ENCODE measurements around the gene CLCNKA. TPM values are rescaled to one million over a fixed set of nuclear protein-coding genes. Genes with fewer than 3 reads are reported as not detected.

The CLCNKA gene
- total RNA-seq, 2 experiments from 2014 or later: not detected

GRCh38 chr1:16066245-16066644 is 44.4 kb downstream of the CLCNKA start:
- ChIA-PET CTCF (interaction anchor here (1.0 to 1.2 kb wide), 2 partner anchors 13 to 112 kb away, joined by 3 to 9 read pairs; no protein-coding TSS in a partner anchor), POLR2A (no interaction called here)
- Mint-ChIP-seq H3K27me3 (peaks cover 6% of the 10 kb centered on the region), H3K4me1 (peaks cover 52% of the 10 kb centered on the region), H3K9me3 (no peaks in the 10 kb centered on the region), H3K27ac (no peak overlapping the region), H3K4me3 (no peak overlapping the region), H3K36me3 (ENCODE audit: low read depth) (no peaks in the 10 kb centered on the region)
- no peak for DNase-seq

DNA sequence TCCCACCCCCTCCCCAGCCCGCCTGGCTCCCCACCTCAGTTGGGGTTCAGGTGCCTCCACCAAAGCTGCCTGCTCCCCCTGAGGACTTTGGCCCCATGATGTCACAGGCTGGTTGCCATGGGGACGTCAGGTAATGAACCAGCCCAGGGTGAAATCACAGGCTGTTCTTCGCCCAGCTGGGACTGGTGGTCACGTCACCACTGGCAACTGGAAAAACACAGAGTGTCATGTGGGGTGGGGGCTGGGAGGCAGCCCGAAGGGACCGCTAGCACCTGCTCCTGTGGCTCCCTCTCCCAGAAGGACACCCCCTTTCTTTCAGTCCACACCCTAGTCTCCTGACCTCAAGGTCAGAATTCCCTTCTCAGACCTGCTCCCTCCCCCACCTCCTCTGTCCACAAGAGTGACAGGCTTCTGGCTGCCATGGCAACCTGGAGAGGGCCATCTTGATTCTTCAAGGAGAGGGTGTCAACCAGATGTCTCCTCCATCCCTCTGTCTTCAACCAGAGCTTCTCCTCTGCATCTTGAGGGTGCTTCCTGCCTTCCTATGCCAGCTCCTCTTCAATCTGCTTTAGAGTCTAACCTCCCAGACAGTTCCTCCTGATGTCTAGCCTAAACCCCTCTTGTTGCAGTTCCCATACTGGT is 45.4 kb downstream of the CLCNKA start:
- POLR2A ChIA-PET: no interaction called here

GRCh38 chr1:16067933-16068332 is 46.1 kb downstream of the CLCNKA start:
- ChIA-PET POLR2A (no interaction called here), CTCF (interaction anchor here (1.0 to 1.3 kb wide), 3 partner anchors 11 to 276 kb away, joined by 3 to 6 read pairs (median 3); no protein-coding TSS in a partner anchor)
- peaks cover 53% of the 10 kb centered on the region for H3K4me1 Mint-ChIP-seq
- no peak overlapping the region for H3K27ac Mint-ChIP-seq
- no peaks in the 10 kb centered on the region for H3K36me3 Mint-ChIP-seq (ENCODE audit: low read depth)
- H3K9me3 Mint-ChIP-seq: no peaks in the 10 kb centered on the region
- no peak for DNase-seq
- no peak overlapping the region for H3K4me3 Mint-ChIP-seq
- peaks cover 21% of the 10 kb centered on the region for H3K27me3 Mint-ChIP-seq

More for the DNA sequence above, 45.4 kb downstream of the CLCNKA start:
- DNase-seq: no peak
- no peaks in the 10 kb centered on the region for H3K9me3 Mint-ChIP-seq
- H3K4me1 Mint-ChIP-seq: peaks cover 53% of the 10 kb centered on the region
- no peak overlapping the region for H3K4me3 Mint-ChIP-seq
- H3K36me3 Mint-ChIP-seq (ENCODE audit: low read depth): no peaks in the 10 kb centered on the region
- peaks cover 14% of the 10 kb centered on the region for H3K27me3 Mint-ChIP-seq
- CTCF ChIA-PET: interaction anchor here (0.6 to 1.3 kb wide), 5 partner anchors 11 to 123 kb away, joined by 3 to 9 read pairs (median 3); no protein-coding TSS in a partner anchor
- H3K27ac Mint-ChIP-seq: no peak overlapping the region

DNA sequence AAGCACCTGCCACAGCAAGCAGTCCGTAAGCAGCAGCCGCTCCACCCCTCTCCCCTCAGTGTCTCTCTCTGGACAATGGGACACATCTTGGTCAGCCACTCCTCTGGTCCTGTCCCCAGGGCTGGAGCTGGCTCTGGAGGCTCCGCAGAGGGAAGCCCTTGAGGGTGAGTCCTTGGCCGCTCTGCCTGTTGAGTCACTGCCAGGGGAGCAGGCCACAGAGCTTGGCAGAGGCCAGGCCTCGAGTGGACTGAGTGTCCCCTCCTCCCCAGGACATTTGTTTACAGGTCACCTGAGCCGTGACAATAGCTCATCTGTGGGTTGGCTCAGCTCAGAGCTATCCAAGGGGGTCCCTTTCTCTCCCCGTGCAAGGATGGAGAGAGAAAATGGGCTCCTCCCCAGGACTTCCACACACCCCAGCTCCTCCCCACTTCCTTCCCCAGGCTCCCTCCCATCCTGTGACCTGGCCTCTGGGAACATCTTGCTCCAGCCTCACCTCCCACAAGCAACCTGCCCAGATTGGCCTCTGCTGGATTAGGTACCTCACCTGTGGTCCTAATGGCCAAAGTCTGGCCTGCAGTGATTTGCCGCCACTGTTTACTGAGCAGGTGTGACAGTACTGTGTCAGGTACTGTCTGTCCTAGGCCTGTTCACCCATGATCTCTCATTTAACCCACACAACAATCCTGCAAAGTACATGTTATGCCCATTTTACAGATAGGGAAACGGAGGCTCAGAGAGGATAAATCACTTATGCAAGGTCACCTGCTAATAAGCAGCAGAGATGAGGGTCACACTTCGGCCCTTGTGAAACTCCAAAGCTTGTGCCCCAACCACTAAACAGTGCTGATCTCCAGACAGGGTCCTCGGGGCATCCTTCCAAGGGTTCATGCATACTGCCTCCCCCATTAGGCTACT is 46.8 kb downstream of the CLCNKA start:
- no peak for DNase-seq
- Mint-ChIP-seq H3K4me1 (peaks cover 48% of the 10 kb centered on the region), H3K9me3 (no peaks in the 10 kb centered on the region), H3K36me3 (ENCODE audit: low read depth) (no peaks in the 10 kb centered on the region), H3K27ac (no peak overlapping the region), H3K27me3 (peaks cover 21% of the 10 kb centered on the region), H3K4me3 (no peak overlapping the region)
- POLR2A ChIA-PET: no interaction called here
- CTCF ChIA-PET: interaction anchor here (1.1 to 2.6 kb wide), 6 partner anchors 10 to 276 kb away, joined by 3 to 10 read pairs (median 3); partner anchors contain the start of gene CPLANE2

DNA sequence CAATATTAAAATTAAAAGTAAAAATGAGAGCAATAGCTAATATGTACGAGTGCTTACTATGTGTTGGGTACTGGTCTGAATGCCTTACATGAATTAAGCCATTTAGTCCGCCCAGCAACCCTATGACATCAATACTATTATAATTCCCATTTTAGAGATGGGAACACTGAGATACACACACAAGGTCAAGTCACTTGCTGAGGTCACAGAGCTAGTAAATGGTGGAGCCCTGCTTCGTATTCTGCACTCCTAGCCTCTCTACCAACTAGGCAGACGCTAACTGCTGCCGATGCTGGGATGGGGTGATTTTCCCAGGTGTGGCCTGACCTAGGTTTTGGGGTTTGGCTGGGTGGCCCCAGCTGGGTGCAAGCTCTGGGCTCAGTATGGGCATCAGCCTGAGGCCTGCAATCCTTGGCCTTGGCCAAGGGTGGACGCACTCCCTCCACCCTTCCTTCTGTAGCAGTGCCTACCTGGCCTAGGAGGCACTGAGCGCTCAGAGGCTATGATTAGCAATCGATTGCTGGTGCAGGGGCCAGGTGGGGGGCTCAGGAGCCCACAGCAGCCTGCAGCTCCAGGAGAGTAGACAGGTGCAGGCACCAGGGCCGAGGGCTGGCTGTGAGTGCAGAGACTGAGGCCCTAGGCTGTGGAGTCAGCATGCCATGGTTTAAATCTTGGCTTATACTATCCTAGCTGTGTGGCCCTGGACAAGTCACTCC is 49.0 kb downstream of the CLCNKA start:
- Mint-ChIP-seq H3K9me3 (no peaks in the 10 kb centered on the region), H3K4me1 (peaks cover 35% of the 10 kb centered on the region), H3K27ac (no peak overlapping the region), H3K36me3 (ENCODE audit: low read depth) (no peaks in the 10 kb centered on the region), H3K27me3 (peaks cover 28% of the 10 kb centered on the region), H3K4me3 (no peak overlapping the region)
- DNase-seq: no peak
- ChIA-PET POLR2A (no interaction called here), CTCF (interaction anchor here (0.6 to 2.6 kb wide), 4 partner anchors 8 to 382 kb away, joined by 3 to 10 read pairs (median 5); no protein-coding TSS in a partner anchor)

GRCh38 chr1:16071614-16072013 is 49.8 kb downstream of the CLCNKA start:
- ChIA-PET CTCF (interaction anchor here (1.4 to 2.6 kb wide), 2 partner anchors 7 to 167 kb away, joined by 3 to 10 read pairs; no protein-coding TSS in a partner anchor), POLR2A (no interaction called here)
- Mint-ChIP-seq H3K27me3 (peaks cover 28% of the 10 kb centered on the region), H3K4me3 (no peak overlapping the region), H3K27ac (no peak overlapping the region), H3K9me3 (no peaks in the 10 kb centered on the region), H3K36me3 (ENCODE audit: low read depth) (no peaks in the 10 kb centered on the region), H3K4me1 (peaks cover 35% of the 10 kb centered on the region)
- no peak for DNase-seq

DNA sequence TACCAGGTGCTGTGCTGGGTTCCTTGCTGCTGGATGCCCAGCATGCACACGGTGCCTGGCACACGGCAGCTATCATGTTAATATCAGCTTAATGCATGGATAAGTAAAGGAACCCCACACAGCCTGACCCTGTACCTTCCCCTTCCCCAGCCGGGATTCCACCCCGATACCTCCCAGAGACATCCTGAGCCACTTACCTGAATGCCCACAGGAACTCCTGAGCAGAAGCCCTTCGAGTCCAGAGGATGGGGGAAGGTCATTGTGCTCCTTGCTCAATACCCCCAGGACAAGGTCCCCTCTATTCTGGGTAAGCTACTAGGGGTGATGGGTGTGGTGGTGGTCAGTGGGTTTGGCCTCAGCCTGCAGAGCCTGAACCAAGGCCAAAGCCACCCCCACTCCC is 50.3 kb downstream of the CLCNKA start:
- POLR2A ChIA-PET: no interaction called here
- H3K9me3 Mint-ChIP-seq: no peaks in the 10 kb centered on the region

DNA sequence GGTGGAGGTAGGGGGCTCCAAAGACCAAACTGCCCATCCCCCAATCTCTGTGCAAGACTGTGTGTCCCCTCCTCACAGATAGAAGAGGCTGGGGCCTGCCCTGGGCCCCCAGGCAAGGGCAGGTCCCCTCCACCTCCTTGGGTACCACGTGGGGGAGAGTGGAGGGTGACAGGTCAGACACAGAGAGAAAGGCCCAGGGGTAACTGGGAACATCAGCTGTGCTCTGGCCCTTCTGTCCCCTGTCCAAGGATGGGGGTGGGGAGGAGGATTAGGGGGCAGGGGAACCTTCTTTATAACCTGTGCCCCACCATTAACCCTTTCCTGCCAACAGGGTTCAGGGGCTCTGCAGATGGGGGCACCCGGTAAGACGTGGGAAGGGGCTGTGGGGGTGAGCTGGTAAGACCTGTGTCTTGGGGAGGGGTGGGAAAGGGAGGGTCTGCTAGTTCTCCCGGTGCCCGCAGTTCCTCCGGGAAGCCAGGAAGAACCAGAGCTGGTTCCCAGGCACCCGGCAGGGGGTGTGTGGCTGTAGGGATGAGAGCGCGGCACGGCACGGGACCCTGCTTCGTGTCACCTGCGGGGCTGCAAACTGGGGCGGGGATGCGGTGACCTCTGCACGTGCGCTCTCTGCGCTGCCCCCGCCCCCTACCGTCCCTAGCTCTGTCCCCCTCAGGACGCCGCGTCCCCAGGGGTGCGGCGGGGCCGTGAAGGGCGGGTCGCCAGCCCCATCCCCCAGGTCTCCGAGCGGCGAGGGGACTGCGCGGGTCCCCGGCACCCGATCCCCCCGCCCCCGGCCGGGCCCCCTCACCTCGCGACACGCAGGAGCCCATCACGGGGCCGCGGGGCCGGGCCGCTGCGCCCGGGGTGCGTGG is 51.0 kb downstream of the CLCNKA start:
- ChIA-PET POLR2A (no interaction called here), CTCF (interaction anchor here (0.6 to 1.4 kb wide), 11 partner anchors 10 to 236 kb away, joined by 3 to 4 read pairs (median 3); no protein-coding TSS in a partner anchor)
- Mint-ChIP-seq H3K36me3 (ENCODE audit: low read depth) (no peaks in the 10 kb centered on the region), H3K27ac (no peak overlapping the region), H3K9me3 (no peaks in the 10 kb centered on the region), H3K4me1 (peaks cover 30% of the 10 kb centered on the region), H3K27me3 (peaks cover 28% of the 10 kb centered on the region), H3K4me3 (peak overlapping the region; percentile 13)
- DNase-seq: no peak

More for the DNA sequence above, 50.3 kb downstream of the CLCNKA start:
- CTCF ChIA-PET: interaction anchor here (1.4 kb wide), 2 partner anchors 11 to 167 kb away, joined by 3 read pairs; no protein-coding TSS in a partner anchor
- no peak for DNase-seq
- Mint-ChIP-seq H3K27ac (no peak overlapping the region), H3K4me3 (no peak overlapping the region), H3K4me1 (peaks cover 35% of the 10 kb centered on the region), H3K36me3 (ENCODE audit: low read depth) (no peaks in the 10 kb centered on the region), H3K27me3 (peaks cover 28% of the 10 kb centered on the region)

DNA sequence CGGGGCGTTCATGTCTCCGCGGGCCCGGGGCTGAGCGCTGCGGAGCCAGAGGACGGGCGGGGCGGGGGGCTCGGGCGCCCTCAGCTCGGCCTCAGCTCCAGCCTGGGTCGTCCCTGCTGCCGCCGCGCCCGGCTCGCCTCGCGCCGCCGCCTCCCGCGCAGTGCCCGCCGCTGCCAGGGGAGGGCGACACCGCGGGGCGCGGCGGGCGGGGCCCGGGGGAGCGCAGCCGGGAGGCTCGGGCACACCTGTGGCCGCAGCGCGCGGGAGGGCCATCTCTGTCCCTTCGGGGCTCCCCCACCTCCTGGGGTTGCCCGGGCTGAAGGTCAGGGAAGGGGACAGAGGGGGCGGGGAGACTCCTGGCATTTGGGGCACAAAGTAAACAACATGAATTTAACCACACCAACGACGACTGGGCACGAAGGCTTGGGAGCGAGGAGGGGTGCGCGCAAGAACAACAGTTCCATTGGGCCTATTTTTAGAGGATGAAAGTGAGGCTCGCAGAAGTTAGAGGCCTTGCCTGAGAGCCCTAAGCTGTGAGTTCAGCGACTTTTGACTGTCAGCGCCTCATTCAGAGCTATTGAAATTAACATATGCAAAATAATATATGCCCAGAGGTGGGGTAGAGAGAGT is 51.8 kb downstream of the CLCNKA start, which contains the start of gene FAM131C:
FAM131C (minus strand) TSS at position 162 of the 630 bp plus-strand sequence. CDS start 209 bp downstream, outside the sequence.
- CTCF ChIA-PET: interaction anchor here (0.6 to 1.4 kb wide), 11 partner anchors 9 to 139 kb away, joined by 3 to 4 read pairs (median 3); no protein-coding TSS in a partner anchor
- Mint-ChIP-seq H3K4me3 (peak within 1 kb of the TSS; percentile 64), H3K9me3 (no peaks in the 10 kb centered on the region), H3K27ac (no peak within 1 kb of the TSS), H3K36me3 (ENCODE audit: low read depth) (no peaks in the 10 kb centered on the region), H3K27me3 (peaks cover 28% of the 10 kb centered on the region), H3K4me1 (peaks cover 28% of the 10 kb centered on the region)
- POLR2A ChIA-PET: no interaction called here
- DNase-seq: peak; percentile 31

- POLR2A ChIA-PET: no interaction called here
- H3K36me3 Mint-ChIP-seq (ENCODE audit: low read depth): no peaks in the 10 kb centered on the region
- H3K27ac Mint-ChIP-seq: no peak overlapping the region
- H3K27me3 Mint-ChIP-seq: peaks cover 26% of the 10 kb centered on the region
- peaks cover 29% of the 10 kb centered on the region for H3K4me1 Mint-ChIP-seq
- DNase-seq: no peak
- CTCF ChIA-PET: interaction anchor here (0.8 to 1.2 kb wide), 3 partner anchors 9 to 126 kb away, joined by 3 to 4 read pairs (median 4); no protein-coding TSS in a partner anchor
- peak overlapping the region; percentile 64 for H3K4me3 Mint-ChIP-seq
- no peaks in the 10 kb centered on the region for H3K9me3 Mint-ChIP-seq
Observed at GRCh38 chr1:16074217-16074616, 52.4 kb downstream of the CLCNKA start.

GRCh38 chr1:16075337-16076030 is 53.6 kb downstream of the CLCNKA start:
- Mint-ChIP-seq H3K27ac (no peak overlapping the region), H3K4me1 (peaks cover 22% of the 10 kb centered on the region)
- POLR2A ChIA-PET: no interaction called here

More at GRCh38 chr1:16075337-16076030, 53.6 kb downstream of the CLCNKA start:
- H3K4me3 Mint-ChIP-seq: no peak overlapping the region
- H3K36me3 Mint-ChIP-seq (ENCODE audit: low read depth): no peaks in the 10 kb centered on the region
- no peak for DNase-seq
- CTCF ChIA-PET: interaction anchor here (1.3 to 1.4 kb wide), 2 partner anchors 53 to 113 kb away, joined by 3 to 4 read pairs; no protein-coding TSS in a partner anchor
- H3K27me3 Mint-ChIP-seq: peaks cover 26% of the 10 kb centered on the region
- no peaks in the 10 kb centered on the region for H3K9me3 Mint-ChIP-seq
